OCI-LY1 (cell line): Measurements from ENCODE around the gene PLD1.

ENCODE experiments used
- H2AFZ ChIP-seq: fragments of 200-600 bp; sonication (generic), shearing (Covaris generic); 2 replicates; pipeline ENCODE4 v1.6.0; 2014; ENCODE audit warnings: antibody characterized with exemption, mild to moderate bottlenecking, low read length
- H3F3A ChIP-seq: fragments of 200-600 bp; sonication (generic), shearing (Covaris generic); 2 replicates; pipeline ENCODE4 v1.6.0; 2014; ENCODE audit warnings: mild to moderate bottlenecking, antibody characterized with exemption, low read length, moderate library complexity; ENCODE audit not compliant: insufficient read depth
- H3K27ac ChIP-seq: fragments of 200-600 bp; sonication (generic); 2 replicates; pipeline ENCODE4 v1.5.1; 2014; ENCODE audit warnings: low read length, mixed run types, mild to moderate bottlenecking, low read depth; ENCODE audit not compliant: poor library complexity, severe bottlenecking
- H3K27me3 ChIP-seq: fragments of 200-600 bp; sonication (generic); 2 replicates; pipeline ENCODE4 v1.6.0; 2014; ENCODE audit warnings: antibody characterized with exemption, mild to moderate bottlenecking, low read length, moderate library complexity; ENCODE audit not compliant: insufficient read depth
- H3K36me3 ChIP-seq: fragments of 200-600 bp; sonication (generic); 2 replicates; pipeline ENCODE4 v1.6.1; 2014; ENCODE audit warnings: mild to moderate bottlenecking, antibody characterized with exemption, low read length, moderate library complexity, mixed read lengths; ENCODE audit not compliant: insufficient read depth
- H3K4me1 ChIP-seq: fragments of 200-600 bp; sonication (generic); 2 replicates; pipeline ENCODE4 v1.5.1; 2014; ENCODE audit warnings: mild to moderate bottlenecking, low read length, moderate library complexity; ENCODE audit not compliant: insufficient read depth, severe bottlenecking
- H3K4me2 ChIP-seq: fragments of 200-600 bp; sonication (generic), shearing (Covaris generic); 2 replicates; pipeline ENCODE4 v1.6.1; 2014; ENCODE audit warnings: low read length
- H3K4me3 ChIP-seq: fragments of 200-600 bp; sonication (generic); 2 replicates; pipeline ENCODE4 v1.5.1; 2014; ENCODE audit warnings: low read length, low read depth, mild to moderate bottlenecking, mixed read lengths; ENCODE audit not compliant: poor library complexity, severe bottlenecking
- H3K79me2 ChIP-seq: fragments of 200-600 bp; shearing (Covaris generic); 2 replicates; pipeline ENCODE4 v1.6.1; 2016; ENCODE audit warnings: mixed run types, low read length, mixed read lengths; ENCODE audit not compliant: insufficient read depth
- H3K9ac ChIP-seq: fragments of 200-600 bp; sonication (generic), shearing (Covaris generic); 2 replicates; pipeline ENCODE4 v1.6.1; 2014; ENCODE audit warnings: mild to moderate bottlenecking, low read length, mixed read lengths
- H3K9me2 ChIP-seq: fragments of 200-600 bp; sonication (generic), shearing (Covaris generic); 2 replicates; pipeline ENCODE4 v1.6.1; 2014; ENCODE audit warnings: low read depth, mild to moderate bottlenecking, low read length, mixed read lengths
- H3K9me3 ChIP-seq: fragments of 200-600 bp; shearing (Covaris generic); 2 replicates; pipeline ENCODE4 v1.6.1; 2014; ENCODE audit warnings: low read length, mixed read lengths
- H4K20me1 ChIP-seq: fragments of 200-600 bp; sonication (generic), shearing (Covaris generic); 2 replicates; pipeline ENCODE4 v1.6.0; 2016; ENCODE audit warnings: mild to moderate bottlenecking, low read length; ENCODE audit not compliant: insufficient read depth
- EZH2 ChIP-seq: fragments of 200-600 bp; sonication (generic), shearing (Covaris generic); IDR thresholded peaks from 2 replicates; pipeline ENCODE4 v1.8.0; 2017; ENCODE audit warnings: borderline replicate concordance, mixed run types, mild to moderate bottlenecking, antibody characterized with exemption, low read length, moderate library complexity, mixed read lengths
- TF ChIP-seq, protein P1 (sequence below): fragments of 200-600 bp; sonication (generic), shearing (Covaris generic); IDR thresholded peaks from 2 replicates; pipeline ENCODE4 v1.5.1; 2017; ENCODE audit warnings: mild to moderate bottlenecking, antibody characterized with exemption, low read length, moderate library complexity, mixed read lengths

The PLD1 gene

DNA sequence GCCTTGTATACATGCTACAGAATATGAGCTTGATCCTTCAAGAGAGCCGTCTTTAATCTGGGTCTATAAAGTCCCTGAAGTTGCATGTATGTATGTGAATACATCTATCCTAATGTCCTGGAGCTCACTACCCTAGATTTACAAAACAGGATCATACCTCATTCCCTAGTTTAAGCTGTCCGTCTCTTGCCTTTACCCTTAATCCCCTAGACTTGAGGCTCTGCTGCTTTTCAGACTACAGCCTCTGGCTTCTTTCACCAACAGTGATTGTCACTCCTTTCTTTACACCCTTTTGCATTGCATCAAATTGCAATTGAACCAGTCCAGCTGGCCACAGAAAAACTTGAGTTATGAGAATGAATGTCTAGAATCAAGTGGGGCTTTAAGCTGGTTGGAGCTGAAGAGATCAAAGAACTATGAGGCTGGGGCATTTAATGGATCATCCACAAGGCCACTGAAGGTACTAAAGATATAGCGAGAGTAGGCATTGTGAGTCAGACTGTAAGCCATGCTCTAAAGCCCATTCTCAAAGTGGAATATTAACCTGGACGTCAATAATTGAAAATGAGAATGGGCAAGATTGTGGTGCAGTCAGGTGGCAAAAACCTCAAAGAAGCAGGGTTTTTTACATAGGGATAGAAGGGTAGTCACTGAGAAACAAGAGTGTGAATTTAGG, 12.3 kb upstream of the PLD1 start:
- no peaks in the 10 kb centered on the region for H3K9me3 ChIP-seq
- no peaks in the 10 kb centered on the region for H3K79me2 ChIP-seq
- H3K36me3 ChIP-seq, result no peaks in the 10 kb centered on the region
- no peaks in the 10 kb centered on the region for H3K9me2 ChIP-seq
- H3K4me1 ChIP-seq, result no peaks in the 10 kb centered on the region
- no peak overlapping the region for H3K4me2 ChIP-seq
- H3K4me3 ChIP-seq, result no peak overlapping the region
- no peaks in the 10 kb centered on the region for H3K27me3 ChIP-seq
- no peak overlapping the region for H2AFZ ChIP-seq
- H3K27ac ChIP-seq, result no peak overlapping the region
- H4K20me1 ChIP-seq, result no peaks in the 10 kb centered on the region
- no peak for TF ChIP-seq EZH2
- TF ChIP-seq, protein P1, sequence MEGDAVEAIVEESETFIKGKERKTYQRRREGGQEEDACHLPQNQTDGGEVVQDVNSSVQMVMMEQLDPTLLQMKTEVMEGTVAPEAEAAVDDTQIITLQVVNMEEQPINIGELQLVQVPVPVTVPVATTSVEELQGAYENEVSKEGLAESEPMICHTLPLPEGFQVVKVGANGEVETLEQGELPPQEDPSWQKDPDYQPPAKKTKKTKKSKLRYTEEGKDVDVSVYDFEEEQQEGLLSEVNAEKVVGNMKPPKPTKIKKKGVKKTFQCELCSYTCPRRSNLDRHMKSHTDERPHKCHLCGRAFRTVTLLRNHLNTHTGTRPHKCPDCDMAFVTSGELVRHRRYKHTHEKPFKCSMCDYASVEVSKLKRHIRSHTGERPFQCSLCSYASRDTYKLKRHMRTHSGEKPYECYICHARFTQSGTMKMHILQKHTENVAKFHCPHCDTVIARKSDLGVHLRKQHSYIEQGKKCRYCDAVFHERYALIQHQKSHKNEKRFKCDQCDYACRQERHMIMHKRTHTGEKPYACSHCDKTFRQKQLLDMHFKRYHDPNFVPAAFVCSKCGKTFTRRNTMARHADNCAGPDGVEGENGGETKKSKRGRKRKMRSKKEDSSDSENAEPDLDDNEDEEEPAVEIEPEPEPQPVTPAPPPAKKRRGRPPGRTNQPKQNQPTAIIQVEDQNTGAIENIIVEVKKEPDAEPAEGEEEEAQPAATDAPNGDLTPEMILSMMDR, result no peak
- H3K9ac ChIP-seq, result no peak overlapping the region
- no peaks in the 10 kb centered on the region for H3F3A ChIP-seq

GRCh38 chr3:171821778-171822358, 11.6 kb upstream of the PLD1 start:
- H3K4me3 ChIP-seq, result no peak overlapping the region
- H3K79me2 ChIP-seq, result no peaks in the 10 kb centered on the region
- no peaks in the 10 kb centered on the region for H3K36me3 ChIP-seq
- no peak overlapping the region for H3K27ac ChIP-seq
- no peaks in the 10 kb centered on the region for H3K4me1 ChIP-seq
- H4K20me1 ChIP-seq, result no peaks in the 10 kb centered on the region
- H3K27me3 ChIP-seq, result no peaks in the 10 kb centered on the region
- TF ChIP-seq EZH2, result no peak
- TF ChIP-seq, protein P1, result no peak
- H2AFZ ChIP-seq, result no peak overlapping the region
- no peak overlapping the region for H3K4me2 ChIP-seq
- no peaks in the 10 kb centered on the region for H3K9me2 ChIP-seq
- H3K9me3 ChIP-seq, result no peaks in the 10 kb centered on the region
- no peaks in the 10 kb centered on the region for H3F3A ChIP-seq
- no peak overlapping the region for H3K9ac ChIP-seq

DNA sequence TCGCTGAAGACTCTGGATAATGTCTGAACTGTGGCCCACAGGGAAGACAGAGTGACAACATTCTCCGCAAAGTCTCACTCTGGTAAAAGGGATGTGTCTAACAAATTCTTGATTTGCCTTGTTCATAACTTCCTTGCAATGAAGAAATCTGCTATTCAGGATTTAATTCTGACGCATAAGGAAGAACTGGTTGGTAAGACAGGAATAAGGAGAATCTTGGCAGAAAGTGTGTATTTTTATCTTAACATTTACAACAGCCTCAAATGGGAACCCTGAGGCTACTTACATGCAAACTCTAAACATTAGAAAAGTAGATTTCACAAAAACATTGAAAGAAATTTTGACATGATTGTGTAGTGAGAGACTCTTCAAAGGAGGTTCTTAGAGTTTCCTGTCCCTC, 10.8 kb upstream of the PLD1 start:
- no peaks in the 10 kb centered on the region for H3K36me3 ChIP-seq
- H3K9me3 ChIP-seq, result no peaks in the 10 kb centered on the region
- no peak overlapping the region for H2AFZ ChIP-seq
- no peaks in the 10 kb centered on the region for H3K4me1 ChIP-seq
- H3K9me2 ChIP-seq, result no peaks in the 10 kb centered on the region
- H3K27ac ChIP-seq, result no peak overlapping the region
- no peaks in the 10 kb centered on the region for H3F3A ChIP-seq
- no peak overlapping the region for H3K4me3 ChIP-seq
- H3K27me3 ChIP-seq, result no peaks in the 10 kb centered on the region
- no peak overlapping the region for H3K4me2 ChIP-seq
- no peak overlapping the region for H3K9ac ChIP-seq
- H3K79me2 ChIP-seq, result no peaks in the 10 kb centered on the region
- TF ChIP-seq, protein P1, result no peak
- no peak for TF ChIP-seq EZH2
- no peaks in the 10 kb centered on the region for H4K20me1 ChIP-seq
